HG03196 (cell line): Measurements from ENCODE around the gene POFUT2.

Experiments
- ATAC-seq: cut with Tn5 transposase; IDR thresholded peaks from one replicate; pipeline ENCODE4 v1.9.1; 2021; ENCODE audit not compliant: unreplicated experiment

Gene POFUT2

DNA sequence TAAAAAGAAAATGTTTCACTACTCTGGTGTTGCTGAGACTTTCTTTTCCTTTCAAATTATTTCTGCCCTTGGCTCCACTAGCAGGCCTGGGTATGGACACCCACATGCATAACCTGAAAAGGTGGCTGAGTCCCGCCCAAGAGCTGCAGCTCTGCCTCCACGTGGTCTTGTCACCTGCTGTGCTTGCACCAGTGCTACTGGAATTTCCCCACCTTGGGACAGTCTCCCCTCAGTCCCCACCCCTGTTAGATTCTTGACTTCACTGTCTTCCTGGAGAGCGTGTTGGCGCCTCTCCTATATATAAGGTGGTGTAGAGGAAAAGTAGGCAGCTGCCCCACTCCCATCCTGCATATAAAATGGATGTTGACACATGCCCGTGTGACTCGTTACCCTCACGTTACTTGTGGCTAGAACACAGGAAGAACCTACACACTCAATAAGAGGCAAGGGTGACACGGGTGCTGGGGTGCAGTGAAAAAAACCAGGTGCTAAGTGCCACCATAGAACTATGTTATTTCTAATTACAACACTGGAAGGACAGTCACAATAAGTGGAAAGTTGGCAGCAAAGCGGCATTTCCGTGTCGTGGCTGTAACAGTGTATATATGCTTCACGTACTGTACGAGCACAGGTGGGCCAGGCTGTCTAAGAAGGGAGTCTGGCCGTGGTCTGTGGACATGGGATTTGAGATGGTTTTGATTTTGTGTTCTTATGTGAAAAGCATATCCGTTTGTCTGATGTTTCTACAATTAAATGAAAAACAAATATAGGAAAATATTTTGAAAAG, 61.0 kb downstream of the POFUT2 start:
- no peak for ATAC-seq

GRCh38 chr21:45225741-45226327, 61.9 kb downstream of the POFUT2 start:
- no peak for ATAC-seq

GRCh38 chr21:45225041-45225740, 62.5 kb downstream of the POFUT2 start:
- no peak for ATAC-seq

DNA sequence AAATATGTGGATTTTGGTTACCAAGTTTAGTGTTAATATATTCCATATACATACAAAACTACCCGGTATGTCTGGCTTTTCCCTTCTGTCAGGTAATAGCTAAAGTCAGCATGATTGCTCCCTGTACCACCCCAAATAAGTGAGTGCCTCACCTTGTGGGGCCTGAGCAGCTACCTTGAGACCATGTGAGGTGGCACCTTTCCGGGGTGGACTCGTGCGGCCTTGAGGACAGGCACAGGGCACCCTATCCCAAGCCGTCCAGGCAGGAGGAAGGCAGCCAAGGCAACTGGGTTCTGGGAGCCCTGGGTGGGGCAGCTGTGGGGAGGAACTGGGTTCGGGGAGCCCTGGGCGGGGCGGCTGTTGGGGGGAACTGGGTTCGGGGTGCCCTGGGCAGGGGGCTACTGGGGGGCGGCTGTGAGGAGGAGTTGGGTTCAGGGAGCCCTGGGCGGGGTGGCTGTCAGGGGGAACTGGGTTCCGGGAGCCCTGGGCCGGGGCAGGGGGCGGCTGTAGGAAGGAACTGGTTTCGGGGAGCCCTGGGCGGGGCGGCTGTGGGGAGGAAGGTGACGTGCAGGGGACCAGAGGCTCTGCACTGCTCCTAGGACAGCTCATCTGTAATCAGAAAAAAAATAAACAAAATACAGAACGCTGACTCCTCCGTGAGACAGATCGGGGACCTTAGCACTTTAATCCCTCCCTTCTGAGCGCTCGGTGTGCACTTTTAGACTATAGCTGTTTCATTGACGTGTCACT, 63.3 kb downstream of the POFUT2 start:
- no peak for ATAC-seq

- ATAC-seq = no peak
Measured at GRCh38 chr21:45223236-45224185, 64.2 kb downstream of the POFUT2 start.

GRCh38 chr21:45222001-45222400, 65.7 kb downstream of the POFUT2 start:
- ATAC-seq = no peak

DNA sequence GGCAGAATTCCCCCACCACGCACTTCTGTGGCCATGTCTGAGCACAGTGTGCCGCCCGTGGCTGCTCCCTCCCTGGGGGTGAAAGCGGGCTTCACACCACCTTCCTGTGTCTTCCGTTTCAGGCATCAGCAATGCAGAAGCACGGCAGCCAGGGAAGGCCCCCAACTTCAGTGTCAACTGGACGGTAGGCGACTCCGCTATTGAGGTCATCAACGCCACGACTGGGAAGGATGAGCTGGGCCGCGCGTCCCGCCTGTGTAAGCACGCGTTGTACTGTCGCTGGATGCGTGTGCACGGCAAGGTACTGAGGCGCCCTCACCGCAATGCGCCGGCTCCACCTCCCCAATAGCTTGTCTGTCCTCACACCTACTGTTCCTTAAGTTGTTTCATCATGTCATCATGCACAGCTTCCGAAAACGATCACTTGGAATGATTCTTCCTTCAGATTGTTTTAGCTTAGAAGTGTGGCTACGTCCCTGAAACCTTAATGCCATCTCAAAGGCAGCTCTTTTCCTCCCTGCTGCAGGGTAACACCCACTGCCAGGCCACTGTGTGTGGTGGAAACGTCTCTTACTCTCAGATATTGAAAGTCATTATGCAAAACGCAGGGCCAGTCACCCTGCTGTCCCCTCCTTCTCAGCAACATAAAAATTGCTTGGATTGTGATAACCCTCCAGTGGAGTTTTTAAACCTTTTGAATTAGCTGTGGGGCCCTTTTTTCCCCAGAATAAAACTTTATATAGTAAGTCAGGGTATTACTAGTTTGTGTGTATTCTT, 66.8 kb downstream of the POFUT2 start:
- ATAC-seq = no peak

DNA sequence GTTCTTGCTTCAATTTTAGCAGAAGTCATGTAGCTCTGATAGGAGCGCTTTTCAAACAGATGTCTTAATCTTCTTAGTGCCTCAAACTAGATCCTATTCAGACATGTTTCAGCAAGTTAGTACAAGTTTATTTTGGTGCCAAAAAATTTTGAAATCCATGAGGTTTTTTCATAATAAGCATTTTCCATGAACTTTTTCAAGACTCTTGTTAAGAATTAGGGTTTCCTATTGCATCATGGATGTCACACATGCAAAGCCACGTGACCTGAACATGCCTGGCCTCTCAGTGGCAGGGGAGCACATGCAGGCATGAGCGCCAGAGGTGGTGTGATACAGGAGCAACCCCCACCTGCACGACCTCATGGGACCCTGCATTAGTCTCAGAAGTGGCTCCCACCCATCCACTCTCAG, 67.6 kb downstream of the POFUT2 start:
- no peak for ATAC-seq

- ATAC-seq = no peak
Measured at GRCh38 chr21:45219517-45219916, 68.2 kb downstream of the POFUT2 start.

DNA sequence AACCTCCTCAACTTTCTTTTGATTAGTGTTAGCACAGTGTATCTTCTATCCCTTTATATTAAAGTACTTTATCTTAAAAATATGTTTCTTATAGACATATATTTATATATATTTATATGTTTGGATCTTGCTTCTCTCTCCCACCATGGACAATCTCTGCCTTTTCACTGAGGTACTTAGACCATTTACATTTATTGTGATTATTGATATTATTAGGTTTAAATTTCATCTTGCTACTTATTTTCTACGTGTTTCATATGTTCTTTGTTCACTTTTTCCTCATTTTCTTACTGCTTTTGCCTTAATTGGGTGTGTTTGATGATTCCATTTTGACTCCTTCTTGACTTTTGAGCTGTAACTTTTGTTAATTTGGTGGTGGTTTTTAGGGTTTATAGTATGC, 70.7 kb downstream of the POFUT2 start:
- no peak for ATAC-seq

GRCh38 chr21:45215213-45215612, 72.5 kb downstream of the POFUT2 start:
- no peak for ATAC-seq
